ENCODE data around the gene AMHR2. TPM values are rescaled to one million over a fixed set of nuclear protein-coding genes. Genes with fewer than 3 reads are reported as not detected.

Gene AMHR2
- total RNA-seq, 1 experiment from 2014 or later, result 0.13 TPM

DNA sequence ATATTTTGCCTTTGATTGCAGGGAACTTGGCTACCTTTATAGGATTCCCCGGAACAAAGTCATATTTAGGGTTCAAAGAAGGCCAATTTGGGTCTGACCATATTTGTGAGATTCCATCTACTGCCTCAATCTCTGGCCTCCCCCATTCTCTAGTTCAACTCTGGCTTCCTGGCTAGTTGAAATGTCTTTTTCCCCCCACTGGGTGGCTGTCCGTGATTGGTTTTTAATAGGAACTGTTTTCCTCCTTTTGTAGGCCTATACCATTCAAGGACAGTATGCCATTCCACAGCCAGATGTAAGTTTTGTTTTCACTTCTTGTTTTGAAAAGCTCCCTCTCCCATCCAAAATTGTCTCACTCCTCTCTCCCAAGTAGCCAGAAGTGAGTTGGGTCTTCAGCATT, 42.0 kb downstream of the AMHR2 start:
- no peak for DNase-seq (ENCODE audit: low read depth, low spot score)
- in situ Hi-C loops (cut with HindIII; ENCODE audit: low pct_unique_long_range_greater_than_20kb, low sequenced_read_pairs), result no loop called here

DNA sequence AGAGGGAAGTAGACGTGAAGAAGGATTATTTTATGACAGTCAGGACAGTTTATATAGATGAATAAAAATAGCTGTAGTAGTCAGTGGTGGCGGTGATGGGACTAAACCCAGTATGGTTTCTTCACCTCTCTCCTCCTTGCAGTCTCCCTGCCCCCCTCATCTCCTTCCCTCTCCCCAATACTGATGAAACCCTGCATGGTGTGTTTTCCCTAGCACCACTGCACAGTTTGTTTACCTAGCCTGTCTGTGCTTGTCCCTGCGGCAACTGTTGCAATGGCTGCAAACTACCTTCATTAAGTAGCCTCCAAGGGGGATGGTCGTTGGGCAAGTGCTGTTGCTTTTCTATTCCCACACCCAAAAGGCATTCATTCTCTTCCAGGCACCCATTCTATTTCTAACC, 43.0 kb downstream of the AMHR2 start:
- no peak for DNase-seq (ENCODE audit: low read depth, low spot score)
- in situ Hi-C loops (cut with HindIII; ENCODE audit: low pct_unique_long_range_greater_than_20kb, low sequenced_read_pairs), result no loop called here

DNA sequence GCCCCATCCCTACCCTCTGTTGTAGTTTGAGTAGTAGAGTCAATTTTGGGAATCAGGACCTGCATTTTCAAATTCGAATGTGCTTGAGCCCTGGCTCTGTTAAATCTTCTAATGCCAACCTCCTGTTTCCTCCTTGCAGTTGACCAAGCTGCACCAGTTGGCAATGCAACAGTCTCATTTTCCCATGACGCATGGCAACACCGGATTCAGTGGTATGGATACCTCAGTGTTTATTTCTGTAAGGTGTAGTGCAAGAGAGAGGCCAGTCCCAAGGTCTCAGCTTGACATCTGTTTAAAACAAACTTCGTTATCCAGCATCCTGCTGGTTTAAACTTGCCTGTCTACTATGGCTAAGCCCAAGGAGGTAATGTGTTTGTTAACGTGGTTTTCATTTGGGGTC, 43.4 kb downstream of the AMHR2 start:
- in situ Hi-C loops (cut with HindIII; ENCODE audit: low pct_unique_long_range_greater_than_20kb, low sequenced_read_pairs), result no loop called here
- DNase-seq (ENCODE audit: low read depth, low spot score), result no peak

DNA sequence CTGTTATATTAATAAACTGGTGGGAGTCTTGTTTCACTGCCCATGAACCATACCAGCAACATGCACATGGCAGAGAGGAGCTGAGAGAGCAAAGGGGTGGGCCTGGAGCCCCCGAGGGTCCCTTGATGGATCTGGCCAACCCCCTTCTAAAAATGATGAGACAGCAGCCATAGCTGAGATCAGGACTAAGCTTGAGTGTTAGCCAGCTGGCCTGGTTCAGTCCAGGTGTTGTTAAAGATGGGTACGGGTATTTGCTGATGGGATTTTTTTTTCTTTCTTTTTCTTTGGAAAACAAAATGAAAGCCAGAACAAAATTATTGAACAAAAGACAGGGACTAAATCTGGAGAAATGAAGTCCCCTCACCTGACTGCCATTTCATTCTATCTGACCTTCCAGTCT, 44.2 kb downstream of the AMHR2 start:
- no peak for DNase-seq (ENCODE audit: low read depth, low spot score)
- in situ Hi-C loops (cut with HindIII; ENCODE audit: low pct_unique_long_range_greater_than_20kb, low sequenced_read_pairs), result no loop called here

DNA sequence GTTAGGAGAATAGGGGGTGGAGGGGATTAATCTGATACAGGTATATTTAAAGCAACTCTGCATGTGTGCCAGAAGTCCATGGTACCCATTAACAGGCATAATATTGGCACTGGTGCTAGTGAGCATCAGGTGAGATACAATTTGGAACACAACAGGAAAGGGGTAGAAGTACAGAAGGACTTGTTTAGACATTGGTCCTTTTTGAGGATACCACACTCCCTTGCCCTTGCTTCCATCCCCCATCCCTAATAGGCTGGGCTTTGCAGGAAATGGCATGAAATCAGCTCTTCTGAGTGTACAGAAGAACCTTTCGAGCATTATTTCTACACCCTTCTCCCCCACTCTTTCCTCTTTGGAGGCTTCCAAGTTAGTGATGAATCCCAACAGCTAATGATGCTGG, 44.6 kb downstream of the AMHR2 start:
- in situ Hi-C loops (cut with HindIII; ENCODE audit: low pct_unique_long_range_greater_than_20kb, low sequenced_read_pairs), result no loop called here
- DNase-seq (ENCODE audit: low read depth, low spot score), result no peak

DNA sequence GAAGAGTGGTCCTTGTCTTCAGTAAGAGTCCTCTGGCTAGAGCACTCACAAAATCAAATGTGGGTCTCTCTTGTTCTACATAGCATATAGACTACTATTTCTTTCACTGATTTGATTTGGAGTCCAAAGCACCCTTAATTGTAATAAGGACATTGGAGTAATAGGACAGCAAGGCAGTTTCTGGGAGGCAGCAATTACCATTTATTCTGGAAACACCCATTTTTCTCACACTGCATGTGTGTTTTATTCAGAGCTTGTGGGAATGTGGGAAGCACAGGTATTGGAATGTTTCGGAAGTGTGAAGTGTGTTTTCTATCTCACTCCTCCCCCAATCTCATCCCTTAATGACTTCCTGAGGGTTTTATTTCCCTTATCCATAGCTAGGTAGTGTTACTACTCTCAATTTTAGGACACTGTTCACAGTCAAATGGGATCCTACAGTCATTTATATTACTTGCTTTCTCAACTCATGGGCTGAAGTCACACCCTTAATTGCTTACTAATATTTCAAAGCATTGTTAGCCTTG, 48.5 kb downstream of the AMHR2 start:
- in situ Hi-C loops (cut with HindIII; ENCODE audit: low pct_unique_long_range_greater_than_20kb, low sequenced_read_pairs), result no loop called here
- DNase-seq (ENCODE audit: low read depth, low spot score), result no peak

DNA sequence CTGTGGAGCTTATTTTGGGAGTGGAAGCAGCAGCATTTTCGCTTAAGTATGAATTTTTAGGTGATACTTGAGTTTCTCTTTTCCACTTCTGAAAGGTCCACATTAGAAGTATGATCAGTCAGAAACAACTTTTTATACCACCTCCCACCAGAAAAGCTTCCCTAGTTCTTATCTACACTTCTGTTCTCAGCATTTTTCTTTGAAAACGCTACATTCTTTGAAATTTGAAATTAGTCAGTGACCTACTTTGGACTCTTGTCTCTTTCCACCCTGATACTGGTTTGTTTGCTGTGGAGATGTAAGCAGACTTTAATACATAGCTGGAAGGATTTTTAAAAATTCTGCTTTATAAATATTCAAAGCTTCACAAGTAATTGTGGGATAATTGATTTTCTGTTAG, 50.4 kb downstream of the AMHR2 start:
- no peak for DNase-seq (ENCODE audit: low read depth, low spot score)
- in situ Hi-C loops (cut with HindIII; ENCODE audit: low pct_unique_long_range_greater_than_20kb, low sequenced_read_pairs), result no loop called here

DNA sequence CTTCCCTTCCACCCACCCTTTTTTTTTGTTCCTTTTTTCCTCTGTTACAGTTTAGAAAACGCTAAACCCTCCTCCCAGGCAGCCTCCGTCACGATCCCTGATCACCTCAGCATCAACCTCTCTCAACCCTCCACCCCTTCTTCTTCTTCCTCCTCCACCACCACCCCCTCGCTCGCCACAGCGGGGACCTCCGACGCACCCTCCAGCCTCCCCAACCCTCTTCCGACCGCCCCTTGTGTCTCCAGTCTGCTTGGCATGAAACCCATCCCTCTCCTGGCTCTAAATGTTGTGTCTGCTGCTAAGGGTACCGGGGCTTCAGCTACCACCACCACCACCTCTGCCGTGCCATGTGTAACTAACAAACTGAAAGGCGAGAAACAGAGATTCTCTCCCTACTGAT, 51.2 kb downstream of the AMHR2 start:
- no peak for DNase-seq (ENCODE audit: low read depth, low spot score)
- in situ Hi-C loops (cut with HindIII; ENCODE audit: low pct_unique_long_range_greater_than_20kb, low sequenced_read_pairs), result no loop called here

DNA sequence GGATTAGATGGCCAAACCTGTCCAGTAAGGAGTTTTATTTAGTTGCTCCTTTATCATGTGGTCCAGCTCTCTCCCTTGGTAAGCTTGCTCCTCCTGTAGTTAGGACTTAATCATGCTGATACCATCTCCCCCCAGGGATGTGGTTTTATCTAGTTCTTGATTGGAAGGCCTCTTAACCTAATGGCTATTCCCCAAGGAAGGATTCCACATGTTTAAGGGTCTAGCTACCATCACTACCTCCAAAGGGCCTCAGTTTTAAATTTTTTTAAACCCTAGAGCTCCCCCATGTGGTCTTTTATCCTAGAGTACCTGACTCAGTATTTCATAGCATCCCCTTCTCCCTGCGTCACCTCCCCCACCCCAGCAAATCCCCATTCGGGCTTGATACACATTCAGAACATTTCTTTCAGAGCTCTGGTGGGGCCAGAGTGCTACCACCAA, 53.1 kb downstream of the AMHR2 start:
- peak; percentile 64 for DNase-seq (ENCODE audit: low read depth, low spot score)
- in situ Hi-C loops (cut with HindIII; ENCODE audit: low pct_unique_long_range_greater_than_20kb, low sequenced_read_pairs), result no loop called here

DNA sequence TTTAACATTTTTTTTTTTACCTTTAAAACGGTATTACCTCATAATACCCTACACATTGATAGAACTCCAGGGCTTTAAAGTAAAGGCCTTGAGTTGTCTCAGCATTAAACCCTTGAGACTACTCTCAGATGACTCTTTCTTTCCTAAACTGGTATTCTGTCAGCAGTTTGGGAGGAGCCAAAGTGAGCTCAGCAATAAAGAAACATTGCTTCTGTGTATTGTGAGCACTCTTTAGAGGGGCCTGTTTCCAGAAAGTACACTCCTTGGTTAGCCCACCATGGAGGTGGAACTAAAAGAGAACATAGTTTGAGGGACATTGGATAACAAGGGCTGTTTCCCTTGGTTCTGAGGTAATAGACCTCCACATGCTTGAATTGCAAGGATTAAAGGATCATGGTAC, 55.2 kb downstream of the AMHR2 start:
- DNase-seq (ENCODE audit: low read depth, low spot score), result no peak
- in situ Hi-C loops (cut with HindIII; ENCODE audit: low pct_unique_long_range_greater_than_20kb, low sequenced_read_pairs), result no loop called here

DNA sequence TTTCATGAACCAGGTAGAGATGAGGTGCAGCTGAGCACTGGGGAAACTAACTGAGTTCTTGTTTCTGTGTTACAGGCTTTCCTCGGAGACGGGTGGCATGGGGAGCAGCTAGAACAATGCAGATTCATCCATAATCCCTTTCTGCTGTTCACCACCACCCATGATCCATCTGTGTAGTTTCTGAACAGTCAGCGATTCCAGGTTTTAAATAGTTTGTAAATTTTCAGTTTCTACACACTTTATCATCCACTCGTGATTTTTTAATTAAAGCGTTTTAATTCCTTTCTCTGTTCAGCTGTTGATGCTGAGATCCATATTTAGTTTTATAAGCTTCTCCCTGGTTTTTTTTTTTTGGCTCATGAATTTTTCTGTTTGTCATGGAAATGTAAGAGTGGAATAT, 55.7 kb downstream of the AMHR2 start:
- DNase-seq (ENCODE audit: low read depth, low spot score), result no peak
- in situ Hi-C loops (cut with HindIII; ENCODE audit: low pct_unique_long_range_greater_than_20kb, low sequenced_read_pairs), result no loop called here

DNA sequence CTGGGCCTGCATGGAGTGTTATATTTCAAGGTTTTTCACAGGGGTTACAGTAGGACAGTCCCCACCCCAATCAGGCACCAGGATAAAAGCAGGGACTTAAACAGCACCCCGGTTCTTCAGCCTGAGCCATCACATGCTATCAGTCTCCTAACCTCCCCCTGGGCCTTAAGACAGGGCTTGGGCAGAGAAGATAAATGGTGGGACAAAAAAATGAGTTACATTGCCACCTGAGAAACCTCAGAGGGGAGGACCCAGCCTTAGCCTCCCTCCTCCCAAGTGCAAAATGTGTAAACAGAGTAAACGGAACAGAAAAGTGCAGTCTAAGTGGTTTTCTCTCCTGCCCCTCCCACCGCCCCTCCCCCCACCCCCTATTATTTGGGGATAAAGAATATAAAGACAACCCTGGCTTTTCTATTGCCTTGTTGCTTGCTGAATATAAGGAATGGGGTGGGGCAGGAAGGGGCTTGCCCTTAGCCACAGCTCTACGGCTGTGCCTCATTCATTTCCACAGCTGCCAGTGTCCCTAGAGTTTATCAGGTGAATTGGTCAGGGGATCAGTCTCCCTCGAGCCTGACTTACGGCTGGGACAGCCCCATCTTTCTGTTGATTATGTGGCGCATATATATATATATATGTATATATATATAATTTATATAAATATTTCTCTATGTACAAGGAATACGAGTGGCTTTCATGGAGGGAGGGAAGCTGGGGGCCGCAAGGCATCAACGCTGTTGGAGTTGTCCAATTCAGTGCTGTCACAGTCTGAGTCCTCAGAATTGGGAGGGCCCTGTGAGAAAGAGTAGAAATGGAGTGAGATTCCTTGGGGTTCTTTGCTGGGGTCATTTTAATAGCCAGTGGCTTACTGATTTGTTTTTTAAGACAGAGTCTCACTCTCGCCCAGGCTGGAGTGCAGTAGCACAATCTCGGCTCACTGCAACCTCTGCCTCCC, 57.1 kb downstream of the AMHR2 start:
- DNase-seq (ENCODE audit: low read depth, low spot score), result no peak
- in situ Hi-C loops (cut with HindIII; ENCODE audit: low pct_unique_long_range_greater_than_20kb, low sequenced_read_pairs), result no loop called here

Other genes starting within 250 kb of the AMHR2 start
- gene ZNF740, start 243.1 kb upstream of the AMHR2 start, total RNA-seq (2014; rRNA removed; shearing (Covaris generic)), result 11.7 and 16.6 TPM in 2 replicates
- gene CSAD, start 242.9 kb upstream of the AMHR2 start, total RNA-seq (2014; rRNA removed; shearing (Covaris generic)), result 1.7 and 6.1 TPM in 2 replicates
- 18.8 and 29.2 TPM in 2 replicates for gene ITGB7, start 216.6 kb upstream of the AMHR2 start, total RNA-seq (2014; rRNA removed; shearing (Covaris generic))
- gene RARG, start 191.6 kb upstream of the AMHR2 start, total RNA-seq (2014; rRNA removed; shearing (Covaris generic)), result 5.6 and 7.0 TPM in 2 replicates
- gene ESPL1, start 155.6 kb upstream of the AMHR2 start, total RNA-seq (2014; rRNA removed; shearing (Covaris generic)), result 8.3 and 9.2 TPM in 2 replicates
- 531 and 559 TPM in 2 replicates for gene PFDN5, start 128.3 kb upstream of the AMHR2 start, total RNA-seq (2014; rRNA removed; shearing (Covaris generic))
- 59.4 and 61.3 TPM in 2 replicates for gene MYG1, start 124.2 kb upstream of the AMHR2 start, total RNA-seq (2014; rRNA removed; shearing (Covaris generic))
- gene AAAS, start 102.2 kb upstream of the AMHR2 start, total RNA-seq (2014; rRNA removed; shearing (Covaris generic)), result 72.2 and 73.3 TPM in 2 replicates
- gene SP7, start 87.5 kb upstream of the AMHR2 start, total RNA-seq (2014; rRNA removed; shearing (Covaris generic)), result not detected in 2 replicates
- 38.9 and 40.5 TPM in 2 replicates for gene SP1, start 43.7 kb upstream of the AMHR2 start, total RNA-seq (2014; rRNA removed; shearing (Covaris generic))
- gene PRR13, start 17.9 kb downstream of the AMHR2 start, total RNA-seq (2014; rRNA removed; shearing (Covaris generic)), result 101 and 106 TPM in 2 replicates
- 165 and 176 TPM in 2 replicates for gene PCBP2, start 28.2 kb downstream of the AMHR2 start, total RNA-seq (2014; rRNA removed; shearing (Covaris generic))
- gene MAP3K12, start 75.6 kb downstream of the AMHR2 start, total RNA-seq (2014; rRNA removed; shearing (Covaris generic)), result 10.1 and 11.4 TPM in 2 replicates
- gene TARBP2, start 77.4 kb downstream of the AMHR2 start, total RNA-seq (2014; rRNA removed; shearing (Covaris generic)), result 57.3 and 62.8 TPM in 2 replicates
- not detected in 2 replicates for gene NPFF, start 83.6 kb downstream of the AMHR2 start, total RNA-seq (2014; rRNA removed; shearing (Covaris generic))
- gene ATF7, start 202.5 kb downstream of the AMHR2 start, total RNA-seq (2014; rRNA removed; shearing (Covaris generic)), result 10.2 and 11.8 TPM in 2 replicates